Subcutaneous adipose tissue (tissue), 4 donors: Measurements from ENCODE around the gene IDNK. TPM values are rescaled to one million over a fixed set of nuclear protein-coding genes. Genes with fewer than 3 reads are reported as not detected.

Experiments
- CTCF ChIP-seq: fragments of 450-650 bp; IDR thresholded peaks from one replicate; pipeline ENCODE4 v1.5.1; 2016; ENCODE audit warnings: low read depth, mild to moderate bottlenecking, control low read depth, antibody characterized with exemption, moderate library complexity
- total RNA-seq, 4 donors: library from RNA; depleted of rRNA; stranded (reverse); fragments of >200 nt; gene quantifications; one replicate each; pipeline ENCODE4 v1.1.0, GENCODE V29; 2016

IDNK gene
- total RNA-seq, 4 donors from 2014 or later: 1.3 to 23.6 (median 9.1) TPM

GRCh38 chr9:83625178-83625577 lies 2.2 kb downstream of the IDNK start:
- TF ChIP-seq CTCF: no peak

- no peak for TF ChIP-seq CTCF
Observed at GRCh38 chr9:83628540-83628939, 5.6 kb downstream of the IDNK start.

GRCh38 chr9:83629433-83630104 lies 6.6 kb downstream of the IDNK start:
- no peak for TF ChIP-seq CTCF

- no peak for TF ChIP-seq CTCF
Observed at GRCh38 chr9:83630938-83631457, 8.1 kb downstream of the IDNK start.

GRCh38 chr9:83633255-83633654 lies 10.3 kb downstream of the IDNK start:
- TF ChIP-seq CTCF: no peak

- TF ChIP-seq CTCF: no peak
Observed at GRCh38 chr9:83633676-83634075, 10.7 kb downstream of the IDNK start.

GRCh38 chr9:83636813-83637212 lies 13.9 kb downstream of the IDNK start:
- TF ChIP-seq CTCF: no peak
